OCI-LY7 (cell line): Measurements from ENCODE around the gene SPRR5. TPM values are rescaled to one million over a fixed set of nuclear protein-coding genes. Genes with fewer than 3 reads are reported as not detected.

ENCODE experiments used
- BruUV-seq: library from RNA; stranded (reverse); fragments of 400-500 nt; replicated peaks from 2 replicates; lab custom pipeline; 2021; lab: Mats Ljungman, UMichigan
- CTCF ChIA-PET: fragments of 300-600 bp; sonication (Branson Sonifier 250); formaldehyde crosslinking; loops from one replicate; lab custom pipeline; 2022; ENCODE audit warnings: antibody characterized with exemption; ENCODE audit not compliant: unreplicated experiment; lab: Charles Lee
- POLR2A ChIA-PET: fragments of 300-600 bp; sonication (Branson Sonifier 250); formaldehyde crosslinking; loops from one replicate; lab custom pipeline; 2022; ENCODE audit warnings: antibody characterized with exemption; lab: Charles Lee
- DNase-seq: peaks from one replicate; pipeline ENCODE4 v3.0.0-alpha.2; 2015; ENCODE audit warnings: low spot score
- H2AFZ ChIP-seq: fragments of 200-600 bp; sonication (generic), shearing (Covaris generic); 2 replicates; pipeline ENCODE4 v1.6.1; 2014; ENCODE audit warnings: mild to moderate bottlenecking, antibody characterized with exemption, low read length, moderate library complexity
- H3K27ac ChIP-seq: fragments of 200-600 bp; sonication (generic); 2 replicates; pipeline ENCODE4 v1.5.1; 2014; ENCODE audit warnings: mixed run types, low read depth, mild to moderate bottlenecking, moderate library complexity, low read length, inconsistent platforms; ENCODE audit not compliant: poor library complexity, severe bottlenecking
- H3K36me3 ChIP-seq: fragments of 200-600 bp; sonication (generic); 2 replicates; pipeline ENCODE4 v1.6.1; 2014; ENCODE audit warnings: mild to moderate bottlenecking, antibody characterized with exemption, low read length, moderate library complexity, mixed read lengths; ENCODE audit not compliant: insufficient read depth
- H3K4me1 ChIP-seq: fragments of 200-600 bp; sonication (generic); 2 replicates; pipeline ENCODE4 v1.5.1; 2014; ENCODE audit warnings: mild to moderate bottlenecking, low read length; ENCODE audit not compliant: insufficient read depth, poor library complexity, severe bottlenecking
- H3K4me2 ChIP-seq: fragments of 200-600 bp; sonication (generic); 2 replicates; pipeline ENCODE4 v1.6.1; 2014; ENCODE audit warnings: mild to moderate bottlenecking, low read length
- H3K4me3 ChIP-seq: fragments of 200-600 bp; sonication (generic); 2 replicates; pipeline ENCODE4 v1.5.1; 2014; ENCODE audit warnings: mild to moderate bottlenecking, low read depth, low read length; ENCODE audit not compliant: poor library complexity, severe bottlenecking
- H3K79me2 ChIP-seq: fragments of 200-600 bp; sonication (generic); 2 replicates; pipeline ENCODE4 v1.6.1; 2016; ENCODE audit warnings: low read depth, mild to moderate bottlenecking, low read length, moderate library complexity, mixed read lengths; ENCODE audit not compliant: insufficient read depth
- H3K9me2 ChIP-seq: fragments of 200-600 bp; sonication (generic); 2 replicates; pipeline ENCODE4 v1.6.1; 2016; ENCODE audit warnings: mild to moderate bottlenecking, low read length, mixed read lengths; ENCODE audit not compliant: insufficient read depth
- H3K9me3 ChIP-seq: fragments of 200-600 bp; sonication (generic); 2 replicates; pipeline ENCODE4 v1.6.1; 2014; ENCODE audit warnings: mild to moderate bottlenecking, mixed run types, low read length, mixed read lengths
- H4K20me1 ChIP-seq: fragments of 200-600 bp; sonication (generic); 2 replicates; pipeline ENCODE4 v1.6.1; 2014; ENCODE audit warnings: mild to moderate bottlenecking, antibody characterized with exemption, low read length, moderate library complexity, mixed read lengths; ENCODE audit not compliant: insufficient read depth
- EZH2phosphoT487 ChIP-seq: fragments of 200-600 bp; sonication (generic); IDR thresholded peaks from 2 replicates; pipeline ENCODE4 v1.6.1; 2018; ENCODE audit warnings: low read depth, borderline replicate concordance, mild to moderate bottlenecking, mixed run types, antibody characterized with exemption, low read length, moderate library complexity, mixed read lengths
- intact Hi-C: fragments of 100-400 bp; cut with micrococcal nuclease; formaldehyde crosslinking; loops from one replicate; pipeline ENCODE4 v1.10.0; 2022; ENCODE audit not compliant: unreplicated experiment
- total RNA-seq, 2 experiments: library from RNA; depleted of rRNA in 1 of 2; stranded (reverse); fragments of >200 nt in 1 of 2; shearing (Covaris generic) in 1 of 2; gene quantifications; 2 replicates each; pipeline ENCODE4 v1.2.3, GENCODE V29; 2014 to 2022
- TF ChIP-seq, protein P1 (sequence below): fragments of 200-600 bp; sonication (generic); conservative IDR thresholded peaks from 2 replicates; pipeline ENCODE4 v1.5.1; 2014; ENCODE audit warnings: mild to moderate bottlenecking, antibody characterized with exemption, low read length, moderate library complexity, mixed read lengths

SPRR5 gene
- total RNA-seq, 2 experiments from 2014 or later, result not detected

GRCh38 chr1:152980676-152981075 lies 33.7 kb downstream of the SPRR5 start:
- no peaks in the 10 kb centered on the region for H3K79me2 ChIP-seq
- ChIA-PET POLR2A (no interaction called here), CTCF (no interaction called here)
- no peak overlapping the region for H3K4me3 ChIP-seq
- no TSS peak for BruUV-seq
- no peaks in the 10 kb centered on the region for H4K20me1 ChIP-seq
- H2AFZ ChIP-seq, result no peak overlapping the region
- H3K9me3 ChIP-seq, result no peaks in the 10 kb centered on the region
- no peaks in the 10 kb centered on the region for H3K36me3 ChIP-seq
- H3K27ac ChIP-seq, result no peak overlapping the region
- H3K4me1 ChIP-seq, result no peaks in the 10 kb centered on the region
- no peak for TF ChIP-seq EZH2phosphoT487
- TF ChIP-seq, protein P1, sequence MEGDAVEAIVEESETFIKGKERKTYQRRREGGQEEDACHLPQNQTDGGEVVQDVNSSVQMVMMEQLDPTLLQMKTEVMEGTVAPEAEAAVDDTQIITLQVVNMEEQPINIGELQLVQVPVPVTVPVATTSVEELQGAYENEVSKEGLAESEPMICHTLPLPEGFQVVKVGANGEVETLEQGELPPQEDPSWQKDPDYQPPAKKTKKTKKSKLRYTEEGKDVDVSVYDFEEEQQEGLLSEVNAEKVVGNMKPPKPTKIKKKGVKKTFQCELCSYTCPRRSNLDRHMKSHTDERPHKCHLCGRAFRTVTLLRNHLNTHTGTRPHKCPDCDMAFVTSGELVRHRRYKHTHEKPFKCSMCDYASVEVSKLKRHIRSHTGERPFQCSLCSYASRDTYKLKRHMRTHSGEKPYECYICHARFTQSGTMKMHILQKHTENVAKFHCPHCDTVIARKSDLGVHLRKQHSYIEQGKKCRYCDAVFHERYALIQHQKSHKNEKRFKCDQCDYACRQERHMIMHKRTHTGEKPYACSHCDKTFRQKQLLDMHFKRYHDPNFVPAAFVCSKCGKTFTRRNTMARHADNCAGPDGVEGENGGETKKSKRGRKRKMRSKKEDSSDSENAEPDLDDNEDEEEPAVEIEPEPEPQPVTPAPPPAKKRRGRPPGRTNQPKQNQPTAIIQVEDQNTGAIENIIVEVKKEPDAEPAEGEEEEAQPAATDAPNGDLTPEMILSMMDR, result no peak
- no peak overlapping the region for H3K4me2 ChIP-seq
- H3K9me2 ChIP-seq, result no peaks in the 10 kb centered on the region
- intact Hi-C loops, result no loop called here
- no peak for DNase-seq

GRCh38 chr1:152981146-152981871 lies 34.3 kb downstream of the SPRR5 start:
- Histone ChIP-seq H3K4me1 (no peaks in the 10 kb centered on the region), H3K79me2 (no peaks in the 10 kb centered on the region), H3K4me3 (no peak overlapping the region), H3K27ac (no peak overlapping the region), H3K9me3 (no peaks in the 10 kb centered on the region), H2AFZ (no peak overlapping the region), H3K4me2 (no peak overlapping the region), H3K9me2 (no peaks in the 10 kb centered on the region), H3K36me3 (no peaks in the 10 kb centered on the region), H4K20me1 (no peaks in the 10 kb centered on the region)
- no TSS peak for BruUV-seq
- TF ChIP-seq, protein P1, result no peak
- no peak for TF ChIP-seq EZH2phosphoT487
- intact Hi-C loops, result no loop called here
- no peak for DNase-seq
- ChIA-PET CTCF (no interaction called here), POLR2A (no interaction called here)

DNA sequence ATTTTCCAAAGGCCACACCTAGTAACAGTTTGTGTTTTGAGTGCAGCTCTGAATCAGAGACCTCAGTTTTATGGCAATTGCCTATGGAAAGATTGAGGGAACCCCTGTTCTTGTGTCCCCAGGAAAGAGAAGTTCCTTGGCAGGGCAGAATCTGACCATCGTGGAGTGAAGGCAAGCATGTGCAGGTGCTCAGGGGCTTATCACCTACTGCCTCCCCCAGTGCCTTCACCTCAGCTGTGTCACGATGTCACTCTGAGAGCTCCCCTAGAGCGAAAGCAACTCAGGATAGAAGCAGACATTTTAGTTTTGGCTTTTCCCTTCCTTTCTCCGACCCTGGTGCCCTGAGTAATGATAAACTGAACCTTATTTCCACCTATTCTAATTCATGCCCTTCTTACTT lies 35.1 kb downstream of the SPRR5 start:
- no peak overlapping the region for H3K27ac ChIP-seq
- no TSS peak for BruUV-seq
- H3K36me3 ChIP-seq, result no peaks in the 10 kb centered on the region
- TF ChIP-seq EZH2phosphoT487, result no peak
- TF ChIP-seq, protein P1, result no peak
- ChIA-PET POLR2A (no interaction called here), CTCF (no interaction called here)
- DNase-seq, result no peak
- H3K4me3 ChIP-seq, result no peak overlapping the region
- intact Hi-C loops, result no loop called here
- H3K4me2 ChIP-seq, result no peak overlapping the region
- H3K79me2 ChIP-seq, result no peaks in the 10 kb centered on the region
- no peaks in the 10 kb centered on the region for H4K20me1 ChIP-seq
- no peak overlapping the region for H2AFZ ChIP-seq
- no peaks in the 10 kb centered on the region for H3K9me2 ChIP-seq
- no peaks in the 10 kb centered on the region for H3K4me1 ChIP-seq
- H3K9me3 ChIP-seq, result no peaks in the 10 kb centered on the region
